H1 (cell line): ENCODE results near the gene NXPH1. TPM values are rescaled to one million over a fixed set of nuclear protein-coding genes. Genes with fewer than 3 reads are reported as not detected.

Experiments
- CTCF ChIA-PET: fragments of 300-600 bp; sonication (Branson Sonifier 250); formaldehyde crosslinking; loops from one replicate; lab custom pipeline; 2021; ENCODE audit not compliant: partially characterized antibody; lab: Charles Lee
- POLR2A ChIA-PET: fragments of 300-600 bp; sonication (Branson Sonifier 250); formaldehyde crosslinking; loops from one replicate; lab custom pipeline; 2021; ENCODE audit warnings: inconsistent platforms; ENCODE audit not compliant: partially characterized antibody; lab: Charles Lee
- DNase-seq, 2 experiments: peaks; one replicate each; pipeline versions ENCODE4 v3.0.0 to v3.0.0-alpha.2; 2010 to 2022; ENCODE audit warnings: low spot score in 2 of 2, low read depth in 1 of 2, mixed read lengths in 1 of 2
- FAIRE-seq: peaks from 2 replicates; lab custom pipeline; 2011; peaks lifted over from hg19 to GRCh38; lab: Jason Lieb, UNC
- H2AFZ ChIP-seq: 2 replicates; pipeline ENCODE4 v1.8.1; 2012; ENCODE audit warnings: low read length, inconsistent platforms
- H2AK5ac ChIP-seq: 2 replicates; pipeline ENCODE4 v1.6.1; 2013; ENCODE audit warnings: low read depth, low read length
- H2BK120ac ChIP-seq: replicated peaks from 2 replicates; pipeline ENCODE3; 2013; ENCODE audit warnings: low read depth, low read length, inconsistent platforms
- H2BK12ac ChIP-seq: 2 replicates; pipeline ENCODE4 v1.6.1; 2013; ENCODE audit warnings: low read depth, low read length
- H2BK15ac ChIP-seq: 2 replicates; pipeline ENCODE4 v1.6.1; 2013; ENCODE audit warnings: low read length
- H2BK20ac ChIP-seq: 2 replicates; pipeline ENCODE4 v1.6.1; 2013; ENCODE audit warnings: low read length
- H2BK5ac ChIP-seq: 2 replicates; pipeline ENCODE4 v1.6.1; 2013; ENCODE audit warnings: low read depth, low read length
- H3K14ac ChIP-seq: 2 replicates; pipeline ENCODE4 v1.6.1; 2013; ENCODE audit warnings: inconsistent platforms; ENCODE audit not compliant: insufficient read length
- H3K18ac ChIP-seq: 2 replicates; pipeline ENCODE4 v1.6.1; 2013; ENCODE audit warnings: low read length; ENCODE audit errors: extremely low read depth
- H3K23ac ChIP-seq: 2 replicates; pipeline ENCODE4 v1.6.1; 2013; ENCODE audit warnings: inconsistent platforms; ENCODE audit not compliant: insufficient read length
- H3K23me2 ChIP-seq: 2 replicates; pipeline ENCODE4 v1.6.1; 2013; ENCODE audit warnings: low read depth, low read length
- H3K27ac ChIP-seq: 2 replicates; pipeline ENCODE4 v1.6.1; 2011; ENCODE audit warnings: low read depth, low read length, inconsistent platforms
- H3K27me3 ChIP-seq, 4 experiments: replicated peaks in 1 of 4; 1 replicate in 1 of 4; 2 replicates in 3 of 4; pipeline versions ENCODE4 v1.6.1 to v1.8.1; 2011 to 2013; ENCODE audit warnings: low read length in 3 of 4, mild to moderate bottlenecking in 3 of 4, inconsistent platforms in 2 of 4, mixed read lengths in 2 of 4, moderate library complexity in 1 of 4; ENCODE audit not compliant: control insufficient read depth in 3 of 4, insufficient read depth in 3 of 4; ENCODE audit errors: extremely low read depth in 1 of 4
- H3K36me3 ChIP-seq, 4 experiments: 2 replicates each; pipeline versions ENCODE4 v1.6.1 to v1.8.1; 2011 to 2013; ENCODE audit warnings: mild to moderate bottlenecking in 4 of 4, low read length in 3 of 4, moderate library complexity in 2 of 4, control low read depth in 1 of 4, inconsistent platforms in 1 of 4; ENCODE audit not compliant: insufficient read depth in 4 of 4, control insufficient read depth in 2 of 4
- H3K4ac ChIP-seq: replicated peaks from 2 replicates; pipeline ENCODE3; 2013; ENCODE audit warnings: low read length, low read depth, mixed read lengths, inconsistent platforms; ENCODE audit not compliant: insufficient read length
- H3K4me1 ChIP-seq, 4 experiments: replicated peaks in 1 of 4; 1 replicate in 1 of 4; 2 replicates in 3 of 4; pipeline versions ENCODE4 v1.6.1 to v1.8.1; 2011 to 2013; ENCODE audit warnings: low read length in 3 of 4, inconsistent platforms in 2 of 4, mixed read lengths in 1 of 4; ENCODE audit not compliant: insufficient read depth in 4 of 4, control insufficient read depth in 3 of 4
- H3K4me2 ChIP-seq, 2 experiments: 2 replicates each; pipeline versions ENCODE4 v1.6.1 to v1.8.1; 2011 to 2013; ENCODE audit warnings: low read depth in 2 of 2, low read length in 2 of 2, control low read depth in 1 of 2, inconsistent platforms in 1 of 2, mild to moderate bottlenecking in 1 of 2; ENCODE audit not compliant: insufficient read depth in 1 of 2
- H3K4me3 ChIP-seq, 4 experiments: fragments of 200-600, 300-600 bp in 1 of 4; sonication (generic), shearing (Covaris generic), sonication (Bioruptor Twin) in 1 of 4; 2 replicates each; pipeline versions ENCODE4 v1.5.1 to v1.8.1; 2011 to 2016; ENCODE audit warnings: low read length in 4 of 4, low read depth in 3 of 4, control low read depth in 2 of 4, inconsistent platforms in 2 of 4, mild to moderate bottlenecking in 2 of 4, mixed read lengths in 1 of 4, moderate library complexity in 1 of 4; ENCODE audit not compliant: insufficient read depth in 2 of 4; ENCODE audit errors: extremely low read depth in 1 of 4
- H3K56ac ChIP-seq: replicated peaks from 2 replicates; pipeline ENCODE3; 2013; ENCODE audit warnings: low read depth, mild to moderate bottlenecking, mixed read lengths, low read length, inconsistent platforms; ENCODE audit not compliant: insufficient read length
- H3K79me1 ChIP-seq: 2 replicates; pipeline ENCODE4 v1.6.1; 2013; ENCODE audit warnings: low read depth, low read length, control low read depth
- H3K79me2 ChIP-seq, 2 experiments: 2 replicates each; pipeline versions ENCODE4 v1.6.1 to v1.8.1; 2012 to 2013; ENCODE audit warnings: low read length in 2 of 2, mild to moderate bottlenecking in 2 of 2, inconsistent platforms in 1 of 2; ENCODE audit not compliant: insufficient read depth in 2 of 2, control insufficient read depth in 1 of 2
- H3K9ac ChIP-seq, 4 experiments: replicated peaks in 1 of 4; 1 replicate in 1 of 4; 2 replicates in 3 of 4; pipeline versions ENCODE4 v1.6.1 to v1.8.1; 2011 to 2013; ENCODE audit warnings: low read depth in 3 of 4, low read length in 3 of 4, control low read depth in 2 of 4, mild to moderate bottlenecking in 2 of 4, moderate library complexity in 2 of 4, inconsistent platforms in 1 of 4; ENCODE audit errors: extremely low read depth in 1 of 4
- H3K9me3 ChIP-seq, 2 experiments: 2 replicates each; pipeline versions ENCODE4 v1.6.1 to v1.8.1; 2012 to 2013; ENCODE audit warnings: mild to moderate bottlenecking in 2 of 2, moderate library complexity in 2 of 2, control low read depth in 1 of 2, inconsistent platforms in 1 of 2, low read depth in 1 of 2, low read length in 1 of 2, mixed read lengths in 1 of 2; ENCODE audit not compliant: insufficient read depth in 2 of 2
- H4K20me1 ChIP-seq, 2 experiments: replicated peaks in 1 of 2; 2 replicates each; pipeline versions ENCODE3 to v1.8.1; 2011 to 2013; ENCODE audit warnings: inconsistent platforms in 2 of 2, low read length in 2 of 2, mild to moderate bottlenecking in 1 of 2; ENCODE audit not compliant: insufficient read depth in 2 of 2, control insufficient read depth in 1 of 2
- H4K5ac ChIP-seq: 2 replicates; pipeline ENCODE4 v1.6.1; 2013; ENCODE audit warnings: low read length, low read depth, mixed read lengths, inconsistent platforms; ENCODE audit not compliant: insufficient read length
- H4K8ac ChIP-seq: 2 replicates; pipeline ENCODE4 v1.8.0; 2013; ENCODE audit warnings: mild to moderate bottlenecking, moderate library complexity, low read length, inconsistent platforms; ENCODE audit not compliant: insufficient read depth; ENCODE audit errors: extremely low read depth
- H4K91ac ChIP-seq: replicated peaks from 2 replicates; pipeline ENCODE3; 2013; ENCODE audit warnings: low read length, mixed read lengths, inconsistent platforms; ENCODE audit not compliant: insufficient read length
- CBX5 ChIP-seq: fragments of 300-800, 300-1000 bp; sonication (generic); IDR thresholded peaks from 2 replicates; pipeline ENCODE4 v1.7.1; 2016; ENCODE audit warnings: antibody characterized with exemption, low read length, low read depth
- CHD1 ChIP-seq: IDR thresholded peaks from 2 replicates; pipeline ENCODE4 v1.6.1; 2012; ENCODE audit warnings: low read depth, low read length, improper control_type of control experiment
- WGBS, 2 experiments: shearing (Covaris generic) in 1 of 2; methylation state at CpG; one replicate each; pipeline versions ENCODE4 v1.1.6 to v1.1.7; 2013 to 2015; ENCODE audit warnings: low lambda C conversion rate in 2 of 2, mixed read lengths in 2 of 2, inconsistent platforms in 1 of 2, low coverage in 1 of 2, missing lambda C conversion rate in 1 of 2; ENCODE audit not compliant: insufficient replicate concordance in 2 of 2, insufficient coverage in 1 of 2, insufficient read length in 1 of 2; ENCODE audit errors: extremely low coverage in 1 of 2, missing lambda C conversion rate in 1 of 2; 5-methylcytosine and 5-hydroxymethylcytosine counted together
- polyA plus RNA-seq, 7 experiments: library from polyadenylated mRNA; depleted of rRNA in 3 of 7; stranded (reverse) in 5 of 7; unstranded in 2 of 7; fragments of >200 nt in 5 of 7; fragments of 200-250 nt in 2 of 7; gene quantifications; 1 replicate in 5 of 7; 2 replicates in 1 of 7; 4 replicates in 1 of 7; pipeline versions ENCODE4 v1.2.1 to v1.2.3, GENCODE V29; 2011 to 2013; ENCODE audit warnings: missing spikeins in 2 of 7, mixed read lengths in 2 of 7
- total RNA-seq: library from RNA; stranded (reverse); fragmentation: NEBNext Ultra II Directional; extraction: Animal tissue kit (Norgen Biotek cat#: 25700); gene quantifications from 2 replicates; pipeline ENCODE4 v1.2.1, GENCODE V29; 2021

Gene NXPH1
- total and polyA plus RNA-seq, 2 of the 8 experiments (the other 6 are each of a cell fraction or from before 2014, with no cell fraction given) = 0.14 to 1.0 TPM

- Histone ChIP-seq H3K4me3 (no peak overlapping the region), H3K79me1 (no peaks in the 10 kb centered on the region), H4K20me1 (no peaks in the 10 kb centered on the region), H4K91ac (no peak overlapping the region), H3K23ac (no peak overlapping the region), H3K27ac (no peak overlapping the region), H2AFZ (no peak overlapping the region), H3K23me2 (no peaks in the 10 kb centered on the region), H3K36me3 (no peaks in the 10 kb centered on the region), H3K4ac (no peak overlapping the region), H4K8ac (no peak overlapping the region), H4K5ac (no peak overlapping the region), H2BK15ac (no peak overlapping the region), H2BK5ac (no peak overlapping the region), H2BK120ac (no peak overlapping the region), H3K27me3 (no peaks in the 10 kb centered on the region), H2BK20ac (no peak overlapping the region), H3K9me3 (no peaks in the 10 kb centered on the region), H3K4me1 (no peaks in the 10 kb centered on the region), H2AK5ac (no peak overlapping the region), H3K18ac (no peak overlapping the region), H3K56ac (no peak overlapping the region), H2BK12ac (no peak overlapping the region), H3K14ac (no peak overlapping the region), H3K9ac (no peak overlapping the region; a peak in 1 of 7 replicates), H3K79me2 (no peaks in the 10 kb centered on the region), H3K4me2 (no peak overlapping the region)
- FAIRE-seq = no peak
- WGBS, 2 experiments = 98% methylated on average over 2 of the region's 2 CpGs; no CpG with 5 or more reads in 1 of the 2 experiments
- POLR2A ChIA-PET = no interaction called here
- DNase-seq = no peak
- CTCF ChIA-PET = no interaction called here
- TF ChIP-seq CHD1 (no peak), CBX5 (no peak)
These were observed 309.4 kb downstream of the NXPH1 start for GRCh38 chr7:8742837-8743236.
